NCI-H2029 (cell line): ENCODE measurements around the gene ASIC5.

Experiments used
- DNase-seq: peaks from one replicate; lab custom pipeline; 2025; lab: John Stamatoyannopoulos, UW

Gene ASIC5

GRCh38 chr4:155881555-155881954 lies 15.5 kb upstream of the ASIC5 start:
- no peak for DNase-seq

DNA sequence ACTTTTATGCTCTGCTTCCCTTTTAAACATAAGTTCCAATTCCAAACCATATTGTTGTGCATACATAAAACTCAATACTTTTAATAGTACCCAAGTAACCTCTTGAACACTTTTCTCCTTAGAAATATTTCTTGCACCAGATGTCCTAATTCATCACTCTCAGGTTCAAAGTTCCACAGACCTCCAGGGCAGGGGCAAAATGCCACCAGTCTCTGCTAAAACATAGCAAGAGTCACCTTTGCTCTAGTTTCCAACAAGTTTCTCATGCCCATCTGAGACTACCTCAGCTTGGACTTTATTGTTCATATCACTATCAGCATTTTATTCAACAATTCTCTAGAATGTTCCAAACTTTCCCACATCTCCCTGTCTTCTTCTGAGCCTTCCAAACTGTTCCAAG lies 13.7 kb upstream of the ASIC5 start:
- DNase-seq = no peak

- no peak for DNase-seq
These were observed 12.5 kb upstream of the ASIC5 start for GRCh38 chr4:155878611-155879010.

- DNase-seq = no peak
These were observed 11.9 kb upstream of the ASIC5 start for GRCh38 chr4:155877971-155878370.

DNA sequence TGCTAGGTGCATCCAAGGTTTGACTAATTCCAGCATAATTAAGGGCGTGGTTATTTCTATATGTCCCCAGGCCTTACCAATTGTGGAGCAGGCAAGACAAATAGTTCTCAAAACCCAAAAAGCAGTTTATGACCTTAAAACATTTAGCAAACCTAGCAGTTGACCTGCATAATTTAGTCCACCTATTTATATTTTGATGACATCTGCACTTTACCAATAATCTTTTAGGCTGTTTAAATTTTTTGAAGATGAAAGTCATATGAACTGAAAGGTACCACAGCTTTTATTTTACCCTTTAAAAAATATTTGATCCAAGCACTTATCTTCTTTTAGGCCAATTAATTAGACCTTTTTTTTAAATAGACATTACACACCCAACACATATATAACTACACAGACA lies 9.8 kb upstream of the ASIC5 start:
- no peak for DNase-seq

GRCh38 chr4:155855897-155856296 lies 10.2 kb downstream of the ASIC5 start:
- DNase-seq = no peak

- no peak for DNase-seq
These were observed 11.4 kb downstream of the ASIC5 start for GRCh38 chr4:155854582-155855226.

DNA sequence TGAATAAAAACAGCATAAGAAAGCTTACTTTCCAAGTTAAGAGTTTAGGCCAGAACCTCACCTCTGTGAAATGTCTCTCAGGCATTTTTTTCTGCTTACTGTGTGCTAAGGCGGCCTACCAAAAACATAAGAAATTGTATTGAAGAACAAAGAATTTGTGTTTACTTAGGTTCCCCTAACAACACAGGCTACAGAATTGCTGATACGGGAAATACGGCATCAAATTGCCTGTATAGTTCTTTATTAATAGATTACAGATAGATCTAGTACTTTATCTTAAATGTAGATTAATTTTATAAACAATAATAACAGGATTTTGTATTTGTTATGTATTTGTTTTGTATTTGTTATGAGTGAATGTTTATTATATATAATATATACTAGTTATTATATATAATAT lies 12.9 kb downstream of the ASIC5 start:
- DNase-seq = no peak

DNA sequence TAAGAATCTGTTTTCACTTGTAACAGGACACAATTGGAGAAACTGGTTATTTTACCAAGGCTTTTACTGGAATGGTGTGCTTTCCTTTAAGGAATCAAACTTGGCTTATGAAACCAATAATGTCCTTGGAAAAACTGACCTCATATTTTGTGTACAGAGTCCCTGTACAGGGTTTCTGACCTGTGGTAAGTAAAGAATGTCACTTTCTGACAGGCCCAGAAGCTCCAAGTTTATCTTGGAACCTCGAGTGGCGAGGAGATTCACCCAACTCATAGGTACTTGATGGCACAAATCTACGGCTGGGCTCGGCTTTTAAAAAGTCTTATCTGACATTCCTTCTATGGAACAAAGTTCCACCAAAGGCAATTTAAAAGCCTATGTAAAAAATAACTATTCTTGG lies 17.0 kb downstream of the ASIC5 start:
- no peak for DNase-seq

DNA sequence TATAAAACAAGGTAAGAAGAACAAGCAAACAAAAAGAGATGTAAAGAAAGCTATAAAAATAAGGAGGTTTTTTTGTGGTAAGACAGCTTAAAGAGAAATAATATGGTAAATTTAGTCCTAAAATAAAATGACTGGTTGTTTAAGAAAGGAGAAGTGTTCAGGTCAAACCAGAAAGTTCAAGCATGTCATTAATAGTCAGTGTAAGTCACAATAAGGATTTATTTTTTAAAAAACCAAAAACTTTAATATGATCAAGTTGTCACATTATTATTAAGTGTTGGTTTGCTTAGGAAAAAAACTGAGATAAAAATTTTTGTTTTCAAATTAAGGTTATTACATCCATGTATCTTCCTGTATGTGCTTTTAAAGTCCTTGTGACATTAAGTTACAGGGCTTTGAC lies 19.1 kb downstream of the ASIC5 start:
- no peak for DNase-seq

DNA sequence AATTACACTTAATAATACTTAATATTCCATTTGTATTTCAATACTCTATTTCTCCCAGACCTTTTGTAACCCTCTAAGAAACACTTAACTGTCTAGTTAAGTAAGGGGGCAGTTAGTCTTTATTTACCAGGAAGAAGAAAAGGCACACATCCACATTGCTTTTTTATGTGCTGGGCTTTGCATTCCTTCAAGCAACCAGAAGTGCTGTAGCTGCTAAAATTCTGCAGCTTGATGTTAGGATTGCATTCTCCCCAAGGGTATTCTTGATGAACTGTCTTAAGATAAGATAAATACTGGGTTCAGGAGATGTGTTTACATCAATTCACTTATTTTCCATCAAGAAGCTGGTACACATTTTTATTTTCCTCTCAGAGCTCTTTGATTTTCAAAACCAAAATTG lies 24.0 kb downstream of the ASIC5 start:
- DNase-seq = no peak

GRCh38 chr4:155837203-155837796 lies 28.8 kb downstream of the ASIC5 start:
- DNase-seq = no peak

DNA sequence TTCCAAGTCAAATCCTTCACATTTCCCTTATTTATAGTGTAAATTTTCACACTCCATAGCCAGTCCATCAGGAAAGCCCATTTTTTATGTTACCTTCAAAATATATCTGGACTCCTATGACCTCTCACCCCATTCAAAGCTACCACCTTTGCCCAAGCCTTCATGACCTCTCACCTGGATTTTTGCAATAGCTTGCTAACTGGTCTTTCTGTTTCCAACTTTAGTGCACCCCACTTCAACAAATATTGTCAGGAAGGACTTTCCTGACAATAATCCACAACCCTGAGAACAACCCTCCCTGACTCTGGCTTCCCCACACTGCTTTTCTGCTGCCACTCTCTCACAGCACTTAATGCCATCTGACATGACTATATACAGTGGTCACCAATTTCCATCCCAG lies 33.4 kb downstream of the ASIC5 start:
- DNase-seq = no peak

DNA sequence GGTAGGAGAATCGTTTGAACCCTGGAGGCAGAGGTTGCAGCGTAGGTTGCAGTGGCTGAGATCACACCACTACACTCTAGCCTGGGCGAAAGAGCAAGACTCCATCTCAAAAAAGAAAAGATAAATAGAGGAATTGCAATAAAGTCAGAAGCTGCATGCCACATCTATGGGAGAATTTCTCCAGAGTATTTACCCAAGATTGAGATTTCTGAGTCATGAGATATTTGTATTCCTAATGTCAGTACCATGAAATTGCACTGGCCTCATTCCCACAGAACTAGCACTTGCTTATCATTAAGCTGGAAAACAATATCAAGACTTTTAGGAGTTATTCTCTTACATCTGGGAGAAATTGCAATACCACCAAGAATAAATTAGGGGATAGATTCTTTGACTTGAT lies 37.4 kb downstream of the ASIC5 start:
- DNase-seq = no peak

GRCh38 chr4:155822572-155822971 lies 43.5 kb downstream of the ASIC5 start:
- no peak for DNase-seq

DNA sequence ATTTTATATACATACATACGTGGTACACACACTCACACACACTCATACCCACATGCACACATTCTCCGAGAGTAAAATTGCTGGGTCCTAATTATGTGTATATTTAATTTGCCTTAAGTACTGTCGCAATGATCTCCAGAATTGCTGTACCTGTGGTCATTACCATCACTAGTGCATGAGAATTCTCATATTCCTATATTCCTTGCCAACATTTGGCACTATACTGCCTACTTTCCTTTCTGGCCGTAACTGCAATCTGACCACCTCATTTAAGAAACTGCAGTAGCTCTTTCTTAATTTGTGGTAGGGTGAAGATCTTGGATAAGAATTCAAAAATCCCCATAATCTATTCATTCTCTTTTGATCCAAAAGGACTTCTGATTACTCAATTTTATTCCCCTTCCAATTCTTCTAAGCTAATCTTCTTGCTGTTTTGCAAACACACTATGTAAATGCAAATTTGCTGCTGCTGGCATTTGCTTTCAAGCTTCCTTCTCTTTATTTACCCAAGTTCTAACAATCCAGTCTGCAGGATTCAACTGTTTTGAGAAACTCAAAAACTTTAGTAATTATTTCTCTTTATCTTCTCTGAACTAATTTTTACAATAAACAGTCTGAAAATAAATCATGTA lies 45.1 kb downstream of the ASIC5 start:
- DNase-seq = no peak

DNA sequence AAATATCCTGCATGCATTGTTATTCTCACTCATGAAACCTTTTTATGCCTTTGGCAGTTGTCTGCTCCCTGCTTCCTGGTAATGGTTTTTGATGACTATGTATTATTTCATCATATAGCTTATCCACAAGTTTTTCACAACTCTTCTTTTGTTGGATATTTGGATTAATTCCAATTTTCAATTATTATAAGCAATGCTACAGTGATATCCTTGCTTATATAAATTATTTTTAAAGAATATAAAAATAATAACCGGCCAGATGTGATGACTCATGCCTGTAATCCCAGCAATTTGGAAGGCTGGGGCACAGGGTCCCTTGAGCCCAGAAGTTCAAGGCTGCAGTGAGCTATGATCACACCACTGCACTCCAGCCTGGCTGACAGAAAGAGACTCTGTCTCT lies 47.0 kb downstream of the ASIC5 start:
- DNase-seq = no peak

DNA sequence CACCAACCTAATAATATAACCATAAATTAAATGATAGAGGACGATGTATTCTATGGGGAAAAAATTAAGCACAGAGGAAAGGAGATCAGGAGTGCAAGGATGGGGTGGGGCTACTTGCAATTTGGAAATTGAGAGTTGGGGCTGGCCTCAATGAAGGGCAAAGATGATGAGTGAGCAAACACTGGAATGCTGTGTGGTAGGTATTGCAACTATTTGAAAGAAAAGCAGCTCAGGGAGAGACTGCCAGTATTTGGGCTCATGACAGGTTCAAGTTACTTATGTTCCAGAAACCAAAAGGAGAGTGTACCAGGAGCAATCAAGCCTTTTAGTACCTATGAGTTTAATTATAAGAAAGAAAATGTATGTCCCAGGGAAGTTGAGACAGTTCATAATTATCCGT lies 47.4 kb downstream of the ASIC5 start:
- DNase-seq = no peak

DNA sequence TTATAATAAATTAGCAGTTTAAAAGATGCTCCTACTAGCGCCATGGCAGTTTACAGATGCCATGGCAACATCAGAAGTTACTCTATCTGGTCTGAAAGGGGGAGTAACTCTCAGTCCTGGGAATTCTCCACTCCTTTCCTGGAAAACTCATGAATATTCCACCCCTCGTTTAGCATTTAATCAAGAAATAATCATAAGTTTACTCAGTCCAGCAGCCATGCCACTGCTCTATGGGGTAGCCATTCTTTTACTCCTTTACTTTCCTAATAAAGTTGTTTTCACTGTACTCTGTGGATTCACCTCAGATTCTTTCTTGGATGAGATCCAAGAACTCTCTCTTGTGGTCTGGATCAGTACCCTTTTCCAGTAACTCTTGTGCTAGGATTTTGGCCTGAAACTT lies 55.0 kb downstream of the ASIC5 start:
- no peak for DNase-seq

GRCh38 chr4:155809835-155810234 lies 56.2 kb downstream of the ASIC5 start:
- DNase-seq = peak; percentile 43

DNA sequence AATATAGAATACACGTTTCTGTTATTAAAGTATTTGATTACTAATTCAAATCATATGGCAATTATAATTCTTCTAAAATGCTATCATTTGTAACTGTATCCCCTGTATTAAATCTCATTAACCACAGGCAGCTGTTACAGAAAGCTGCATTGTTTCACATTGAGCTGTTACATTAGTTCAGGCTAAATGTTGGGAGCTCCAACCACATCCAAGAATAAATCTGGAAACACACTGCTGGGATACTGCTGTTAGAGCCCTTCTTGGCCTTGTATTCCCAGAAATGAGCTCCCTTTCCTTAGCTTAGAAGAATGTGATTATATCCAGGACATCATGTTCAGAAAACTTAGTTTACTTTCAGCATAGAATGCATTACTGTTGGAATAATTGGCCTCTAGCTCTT lies 59.1 kb downstream of the ASIC5 start:
- DNase-seq = no peak

GRCh38 chr4:155805016-155805415 lies 61.1 kb downstream of the ASIC5 start:
- DNase-seq = no peak

DNA sequence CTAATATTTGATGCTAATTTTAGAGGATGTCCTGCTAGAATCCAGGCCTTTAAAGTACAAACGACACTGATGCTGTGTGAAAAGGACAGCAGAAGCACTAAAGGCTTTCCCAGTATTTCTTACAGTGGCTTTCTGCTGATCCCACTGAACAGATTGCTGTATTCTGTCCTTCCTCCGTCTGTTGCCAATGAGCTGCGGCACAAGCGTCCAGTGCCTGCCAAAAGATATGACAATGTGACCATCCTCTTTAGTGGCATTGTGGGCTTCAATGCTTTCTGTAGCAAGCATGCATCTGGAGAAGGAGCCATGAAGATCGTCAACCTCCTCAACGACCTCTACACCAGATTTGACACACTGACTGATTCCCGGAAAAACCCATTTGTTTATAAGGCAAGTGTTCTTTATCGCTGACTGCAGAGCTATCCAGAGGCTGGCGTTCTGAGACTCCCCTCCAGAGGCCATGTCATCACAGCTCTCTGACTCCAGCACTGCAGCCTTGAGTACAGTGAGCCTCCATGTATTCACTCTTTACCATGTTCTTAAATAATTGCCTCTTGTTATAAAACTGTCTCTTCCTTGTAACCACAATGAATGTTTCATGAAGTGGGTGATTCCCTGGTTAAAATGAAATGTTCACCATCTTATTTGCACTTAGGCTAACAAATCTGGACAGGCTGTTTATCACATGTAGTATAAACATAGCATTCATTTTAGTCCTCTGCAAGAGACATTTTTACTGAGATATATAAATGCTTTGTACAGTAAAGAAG lies 63.7 kb downstream of the ASIC5 start:
- DNase-seq = no peak
